GM21367 (cell line): ENCODE measurements around the gene OR2T5.
"Not testable (repeated sequence)": the region's sequence is repeated elsewhere in the genome, so short reads cannot be mapped to it uniquely, and the experiment has no call there.

ENCODE experiments used
- ATAC-seq: cut with Tn5 transposase; IDR thresholded peaks from one replicate; pipeline ENCODE4 v1.9.1; 2021; ENCODE audit not compliant: unreplicated experiment

Gene OR2T5, protein sequence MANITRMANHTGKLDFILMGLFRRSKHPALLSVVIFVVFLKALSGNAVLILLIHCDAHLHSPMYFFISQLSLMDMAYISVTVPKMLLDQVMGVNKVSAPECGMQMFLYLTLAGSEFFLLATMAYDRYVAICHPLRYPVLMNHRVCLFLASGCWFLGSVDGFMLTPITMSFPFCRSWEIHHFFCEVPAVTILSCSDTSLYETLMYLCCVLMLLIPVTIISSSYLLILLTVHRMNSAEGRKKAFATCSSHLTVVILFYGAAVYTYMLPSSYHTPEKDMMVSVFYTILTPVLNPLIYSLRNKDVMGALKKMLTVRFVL

DNA sequence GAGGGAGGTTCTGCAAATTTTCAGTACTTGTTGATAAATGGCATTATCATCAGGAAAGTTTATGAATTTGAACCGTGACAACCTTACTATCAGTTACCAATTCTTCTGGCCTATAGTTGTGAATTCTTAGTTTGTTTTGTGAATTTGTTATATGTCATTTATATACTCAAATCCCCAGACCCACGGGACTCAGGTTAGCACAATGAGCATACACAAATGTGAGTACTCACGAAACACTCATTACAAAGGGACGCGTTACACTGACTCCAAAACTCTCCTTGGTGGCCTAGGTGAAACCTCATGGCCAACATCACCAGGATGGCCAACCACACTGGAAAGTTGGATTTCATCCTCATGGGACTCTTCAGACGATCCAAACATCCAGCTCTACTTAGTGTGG is at the start of gene OR2T5:
TSS of gene OR2T5 (plus strand) at position 301 of the 400 bp plus-strand sequence. CDS start at position 301, 0 bp downstream.
- not testable (repeated sequence) for ATAC-seq

DNA sequence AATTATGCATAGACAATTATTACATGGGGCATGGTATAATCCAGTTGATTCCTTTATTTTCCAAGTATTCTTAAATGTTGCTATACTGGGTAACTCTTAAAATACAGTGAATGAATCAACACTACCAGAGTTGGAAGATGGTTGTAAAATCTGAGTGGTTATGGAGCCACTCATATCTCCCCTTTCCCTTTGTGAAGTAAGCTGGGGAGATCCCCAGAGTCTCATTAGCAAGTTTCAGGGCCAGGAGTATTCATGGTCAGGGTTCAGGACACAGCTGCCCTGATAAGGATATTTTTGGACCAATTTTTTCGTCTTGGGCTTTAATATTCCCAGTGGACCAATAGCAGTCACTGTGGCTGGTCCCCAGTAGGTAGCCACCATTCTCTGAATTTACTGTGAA is 49.7 kb upstream of the OR2T5 start:
- ATAC-seq: not testable (repeated sequence)

DNA sequence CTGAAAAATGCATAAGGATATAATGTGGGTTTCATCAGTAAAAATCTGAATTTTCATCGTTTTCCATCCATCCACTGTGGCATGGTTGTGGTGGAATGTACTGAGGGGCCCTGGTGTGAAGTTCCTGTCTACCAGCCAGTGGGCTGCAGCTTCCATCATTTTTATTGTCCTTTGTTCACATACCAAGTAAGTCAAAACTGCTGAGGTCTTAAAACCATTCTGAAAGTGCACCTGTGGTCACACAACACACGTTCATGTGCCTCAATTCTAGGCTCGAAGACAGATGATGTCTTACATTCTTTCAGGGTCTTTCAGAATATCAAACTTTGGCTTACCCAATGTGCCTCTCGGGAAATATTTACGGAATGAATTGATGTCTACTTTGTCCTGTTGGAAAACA is 49.1 kb upstream of the OR2T5 start:
- ATAC-seq: not testable (repeated sequence)

DNA sequence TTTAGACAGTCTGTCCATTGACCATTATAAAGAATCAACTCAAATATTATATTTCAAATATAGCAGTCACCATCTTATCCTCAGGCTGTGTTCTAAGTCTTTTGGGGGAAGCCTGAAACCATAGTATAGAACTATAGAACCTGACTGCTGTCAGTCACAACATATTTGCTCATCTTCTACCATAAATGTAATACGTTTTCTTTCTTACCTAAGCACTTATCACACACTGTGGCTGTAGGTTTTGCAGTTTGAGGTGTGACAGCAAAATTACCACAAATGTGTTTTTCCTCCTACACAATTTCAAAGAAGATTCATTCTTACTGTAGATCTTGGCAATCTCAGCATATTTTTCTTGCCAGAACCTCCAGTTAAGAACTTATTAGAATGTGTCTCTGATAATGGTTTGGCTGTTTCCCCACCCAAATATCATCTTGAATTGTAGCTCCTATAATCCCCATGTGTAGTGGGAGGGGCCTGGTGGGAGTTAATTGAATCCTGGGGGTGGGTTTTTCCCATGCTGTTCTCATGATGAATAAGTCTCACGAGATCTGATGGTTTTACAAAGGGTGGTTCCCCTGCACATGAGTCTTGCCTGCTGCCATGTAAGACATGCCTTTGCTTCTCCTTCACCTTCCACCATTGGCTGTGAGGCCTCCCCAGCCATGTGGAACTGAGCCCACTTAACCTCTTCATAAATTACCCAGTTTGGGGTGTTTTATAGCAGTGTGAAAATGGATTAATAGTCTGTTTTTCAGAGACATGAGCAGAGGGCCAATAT is 45.7 kb upstream of the OR2T5 start:
- not testable (repeated sequence) for ATAC-seq

DNA sequence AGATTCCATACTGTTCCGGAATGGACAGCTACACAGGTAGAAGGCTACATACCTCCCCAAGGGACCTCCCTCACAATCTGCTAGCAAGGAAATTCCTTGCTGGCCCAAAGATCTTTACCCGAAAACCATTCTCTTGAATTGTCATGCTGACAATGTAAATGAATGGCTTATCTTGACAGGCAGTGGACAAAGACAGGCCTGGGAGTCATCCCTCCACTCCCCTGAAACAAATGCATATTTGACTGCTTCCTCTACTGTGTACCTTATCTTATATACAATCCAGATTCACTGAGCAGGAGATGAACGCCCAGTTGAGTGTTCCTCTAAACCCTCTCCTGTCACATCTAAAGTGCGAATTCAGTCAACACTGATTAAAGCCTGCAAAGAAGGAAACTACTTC is 43.8 kb upstream of the OR2T5 start:
- not testable (repeated sequence) for ATAC-seq

DNA sequence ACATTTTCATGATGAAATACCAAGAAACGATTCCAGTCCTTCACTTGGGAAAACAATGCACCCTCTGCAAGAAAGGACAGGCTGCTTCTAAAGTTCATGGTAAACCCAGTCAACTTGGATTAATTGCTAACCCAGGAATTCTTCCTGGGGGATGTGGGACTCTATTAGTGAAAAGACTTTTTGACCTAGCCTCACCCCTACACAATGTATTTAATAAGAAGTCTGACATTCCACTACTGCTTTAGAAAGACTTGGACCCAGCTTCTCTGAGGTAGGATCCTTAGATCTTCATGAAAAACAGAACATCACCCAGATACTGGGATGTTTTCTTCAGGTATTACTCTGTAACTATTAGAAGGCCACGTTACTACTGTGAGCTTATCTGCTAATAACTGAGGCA is 43.0 kb upstream of the OR2T5 start, which contains the start of gene OR2T2:
TSS of gene OR2T2 (plus strand) at position 239 of the 400 bp plus-strand sequence. CDS start 7,161 bp downstream, outside the sequence.
- ATAC-seq: not testable (repeated sequence)

DNA sequence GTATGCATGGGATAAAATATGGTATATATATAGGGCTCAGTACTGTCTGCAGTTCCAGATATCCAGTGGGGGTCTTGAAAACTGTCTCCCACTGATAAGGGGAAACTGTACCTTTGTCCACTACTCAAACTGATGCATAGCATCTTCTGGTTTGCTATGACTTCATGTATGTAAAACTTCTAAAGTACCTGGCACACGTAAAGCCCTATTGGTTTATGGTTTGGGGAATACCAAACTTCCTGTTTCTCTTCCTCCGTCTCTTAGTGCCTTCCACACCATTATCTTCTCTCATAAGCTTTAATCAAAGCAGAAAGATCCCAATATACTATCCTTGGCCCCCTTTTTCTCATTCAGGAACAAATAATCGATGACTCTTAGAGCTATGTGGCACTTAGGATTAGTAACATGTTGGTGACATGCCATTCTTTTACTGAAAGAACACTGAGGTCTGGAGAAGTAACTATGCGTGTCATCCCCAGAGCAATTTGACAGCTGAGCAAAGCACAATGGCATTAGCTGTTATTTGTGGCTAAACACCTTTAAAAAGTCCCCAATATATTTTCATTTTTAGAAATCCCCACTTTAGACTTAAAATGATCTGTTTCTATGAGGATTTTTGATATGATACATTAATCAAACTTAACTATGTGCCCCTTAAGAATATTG is 39.8 kb upstream of the OR2T5 start:
- peak; percentile 48 for ATAC-seq

DNA sequence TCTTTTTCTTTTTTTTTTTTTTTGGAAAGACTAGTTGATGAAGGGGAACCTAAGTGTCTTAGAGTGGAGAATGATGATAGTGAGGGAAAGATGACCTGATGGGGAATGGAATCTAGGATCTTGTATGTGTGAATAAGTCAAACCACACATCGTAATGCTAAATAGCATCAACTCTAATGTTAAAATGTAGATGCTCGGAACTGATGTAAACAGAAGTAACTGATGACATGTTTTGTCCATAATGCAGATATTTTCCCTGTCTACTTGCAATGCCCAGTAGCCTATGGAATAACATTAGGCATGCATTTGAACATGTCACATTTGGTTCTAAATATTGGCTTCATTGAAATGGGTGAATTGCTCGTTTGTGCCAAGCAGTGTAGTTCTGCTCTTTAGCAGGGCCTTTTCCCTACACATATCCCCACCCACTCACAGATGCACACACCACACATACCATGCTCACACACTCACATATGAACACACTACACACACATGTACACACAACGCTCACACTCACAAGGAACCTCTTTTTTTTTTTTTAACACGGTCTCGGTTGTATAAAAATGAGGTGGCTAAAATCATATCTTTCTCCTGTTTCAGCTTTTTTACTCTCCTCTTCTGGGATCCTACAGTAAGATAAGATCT is 38.4 kb upstream of the OR2T5 start:
- not testable (repeated sequence) for ATAC-seq

DNA sequence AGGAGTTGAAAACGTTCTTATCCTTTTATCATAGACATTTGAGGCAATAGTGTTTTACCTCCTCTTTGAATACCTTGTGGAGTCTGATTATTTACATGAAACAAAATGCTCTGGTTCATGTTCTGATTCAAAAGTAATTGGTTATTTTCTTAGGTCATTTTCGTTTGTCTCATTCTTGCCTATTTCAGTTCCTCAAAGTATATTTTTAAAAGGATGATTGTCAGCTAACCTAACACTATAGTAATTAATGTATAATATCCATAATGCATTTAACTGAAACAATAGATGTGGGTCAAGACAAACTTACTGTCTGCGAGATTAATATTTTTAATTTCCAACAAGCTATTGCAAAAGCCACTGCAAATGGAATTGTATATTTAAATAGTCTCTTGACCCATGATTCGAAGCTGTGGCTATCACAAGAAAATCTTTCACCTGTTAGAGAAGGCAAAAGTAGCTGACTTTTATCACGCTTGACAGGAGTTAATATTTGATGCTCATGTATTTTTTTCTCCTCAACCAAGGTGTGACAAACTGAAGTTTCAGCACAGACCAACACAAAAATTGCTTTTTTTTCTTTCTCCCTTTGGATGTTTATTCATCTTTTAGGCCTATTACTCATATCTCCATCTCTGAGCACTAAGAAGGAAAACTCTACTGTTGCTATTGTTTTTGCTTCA is 37.8 kb upstream of the OR2T5 start:
- peak; percentile 57 for ATAC-seq

DNA sequence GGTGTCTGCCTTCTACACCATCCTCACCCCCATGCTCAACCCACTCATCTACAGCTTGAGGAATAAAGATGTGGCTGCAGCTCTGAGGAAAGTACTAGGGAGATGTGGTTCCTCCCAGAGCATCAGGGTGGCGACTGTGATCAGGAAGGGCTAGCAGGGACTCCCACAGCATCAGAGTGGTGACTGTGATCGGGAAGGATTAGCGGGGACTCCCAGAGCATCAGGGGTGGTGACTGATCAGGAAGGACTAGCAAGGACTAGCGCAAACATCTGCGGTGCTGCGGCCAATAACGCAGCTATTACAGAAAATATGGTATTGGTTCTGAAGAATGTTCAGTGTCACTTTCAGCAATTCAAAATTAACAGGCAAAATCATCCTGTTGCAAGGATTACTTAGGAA is 34.8 kb upstream of the OR2T5 start:
- ATAC-seq: not testable (repeated sequence)

DNA sequence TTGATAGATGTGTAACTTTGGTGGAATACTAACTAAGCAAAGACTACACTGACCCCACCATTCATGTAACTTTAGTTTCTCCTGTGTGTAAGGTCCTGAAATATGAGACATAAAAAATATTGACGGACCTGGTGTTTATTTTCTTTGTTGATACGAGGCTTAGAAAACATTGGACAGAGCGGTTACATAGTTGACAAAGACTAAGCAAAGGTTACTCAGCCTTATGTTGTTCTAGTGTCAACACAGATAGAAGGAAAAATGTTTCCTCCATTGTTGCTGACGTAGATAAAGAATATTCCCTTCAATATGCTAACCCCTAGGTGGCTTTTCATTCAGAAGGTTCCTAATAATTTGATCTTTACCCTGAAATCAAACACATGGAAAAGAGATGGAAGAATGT is 33.3 kb upstream of the OR2T5 start:
- not testable (repeated sequence) for ATAC-seq

DNA sequence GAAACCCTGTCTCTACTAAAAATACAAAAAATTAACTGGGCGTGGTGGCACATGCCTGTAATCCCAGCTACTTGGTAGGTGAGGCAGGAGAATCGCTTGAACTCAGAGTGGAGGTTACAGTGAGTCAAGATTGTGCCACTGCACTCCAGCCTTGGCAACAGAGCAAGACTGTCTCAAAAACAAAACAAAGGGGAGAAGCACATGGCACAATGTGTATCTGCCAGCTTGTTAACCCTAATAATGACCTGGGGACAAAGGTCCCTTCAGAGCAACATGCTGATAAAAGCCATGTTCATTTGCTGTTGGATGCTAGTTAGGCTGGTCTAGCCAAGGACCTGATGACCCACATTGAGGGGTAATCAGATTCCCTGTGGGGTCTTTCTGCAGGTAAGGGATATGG is 31.8 kb upstream of the OR2T5 start:
- not testable (repeated sequence) for ATAC-seq

DNA sequence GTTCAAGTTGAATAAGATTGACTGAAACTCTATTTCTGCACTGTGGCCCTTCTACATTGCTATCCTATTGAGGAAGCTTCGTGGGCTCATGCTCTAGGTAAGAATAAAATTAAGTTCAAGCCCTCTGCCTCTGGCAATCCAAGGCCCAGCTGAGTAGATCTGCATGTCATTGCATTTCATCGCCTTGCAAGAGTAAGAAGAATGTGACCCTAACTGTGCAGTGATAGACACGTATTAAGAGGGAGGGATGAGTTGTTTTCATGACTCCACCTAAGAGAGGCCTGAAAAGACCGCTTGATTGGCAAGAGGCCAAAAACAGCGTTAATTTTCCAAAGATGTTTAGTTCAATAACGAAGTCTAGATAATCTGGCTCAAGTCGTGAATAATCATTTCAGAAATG is 29.3 kb upstream of the OR2T5 start:
- not testable (repeated sequence) for ATAC-seq

DNA sequence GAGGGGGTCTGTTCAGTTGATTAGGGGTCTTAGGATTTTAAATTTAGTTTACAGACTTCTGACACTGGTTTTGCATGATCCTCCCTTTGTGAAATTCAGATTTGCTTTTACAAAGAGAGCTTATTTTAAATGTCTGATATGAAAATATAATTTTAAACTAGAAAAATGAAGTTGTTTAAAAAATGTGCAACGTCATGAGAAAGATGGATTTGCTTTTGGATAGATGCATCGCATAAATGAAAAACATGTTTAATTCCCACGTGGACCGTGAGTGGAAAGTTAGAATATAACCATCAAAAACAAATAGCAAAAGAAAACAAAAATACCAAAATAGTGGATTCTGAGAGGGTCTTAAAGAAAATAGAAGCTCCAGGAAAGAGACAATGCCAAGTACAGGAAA is 17.2 kb upstream of the OR2T5 start:
- no peak for ATAC-seq

DNA sequence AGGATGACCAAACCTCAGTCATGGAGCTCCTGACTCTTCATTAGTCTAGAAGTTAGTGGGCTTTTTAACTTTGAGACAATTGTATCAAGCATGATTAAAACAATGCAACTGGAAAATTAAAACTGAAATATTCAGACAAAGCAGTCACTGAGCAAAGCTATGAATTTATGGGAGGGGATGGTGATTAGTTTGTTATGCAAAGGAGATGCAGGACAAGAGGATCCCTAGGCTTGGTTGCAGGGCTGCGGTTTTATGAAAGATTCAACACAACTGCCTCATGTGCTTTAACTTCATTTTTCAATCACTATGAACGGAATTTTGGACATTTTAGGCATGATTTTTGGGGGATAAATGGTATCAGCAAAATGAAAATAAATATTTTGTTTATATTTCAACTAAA is 16.3 kb upstream of the OR2T5 start:
- not testable (repeated sequence) for ATAC-seq

DNA sequence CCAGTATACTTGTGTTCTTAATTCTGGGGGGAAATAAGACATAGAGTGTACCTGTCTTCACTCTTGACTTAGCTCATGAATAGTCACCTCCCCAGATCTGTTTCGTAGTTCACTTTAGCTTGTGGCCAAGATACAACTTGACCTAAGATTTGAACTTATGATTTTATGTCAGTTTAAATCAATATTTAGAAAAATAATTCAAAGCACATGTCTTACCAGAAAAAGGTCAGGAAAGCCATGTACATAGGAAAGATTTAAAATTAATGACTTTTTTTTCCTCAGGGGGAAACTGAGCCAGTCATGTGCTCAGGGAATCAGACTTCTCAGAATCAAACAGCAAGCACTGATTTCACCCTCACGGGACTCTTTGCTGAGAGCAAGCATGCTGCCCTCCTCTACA is 15.3 kb upstream of the OR2T5 start, which contains the start of gene OR2T3:
TSS of gene OR2T3 (plus strand) at position 301 of the 400 bp plus-strand sequence. CDS start at position 301, 0 bp downstream.
- not testable (repeated sequence) for ATAC-seq

DNA sequence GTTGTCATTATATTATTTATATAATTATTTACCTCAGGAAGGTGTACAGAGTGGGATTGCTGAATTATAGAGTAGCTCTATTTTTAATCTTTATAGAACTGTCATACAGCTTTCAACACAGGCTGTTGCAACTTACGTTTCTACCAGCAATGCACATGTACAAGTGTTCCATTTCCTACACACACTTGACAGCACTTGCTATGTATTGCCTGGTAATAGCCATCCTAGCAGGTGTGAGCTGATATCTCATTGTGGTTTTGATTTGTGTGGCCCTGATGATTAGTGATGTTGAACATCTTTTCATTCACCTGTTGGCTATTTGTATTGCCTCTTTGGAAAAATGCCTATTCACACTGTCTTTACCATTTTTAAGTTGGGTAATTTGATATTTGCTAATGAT is 12.7 kb upstream of the OR2T5 start:
- peak; percentile 95 for ATAC-seq

DNA sequence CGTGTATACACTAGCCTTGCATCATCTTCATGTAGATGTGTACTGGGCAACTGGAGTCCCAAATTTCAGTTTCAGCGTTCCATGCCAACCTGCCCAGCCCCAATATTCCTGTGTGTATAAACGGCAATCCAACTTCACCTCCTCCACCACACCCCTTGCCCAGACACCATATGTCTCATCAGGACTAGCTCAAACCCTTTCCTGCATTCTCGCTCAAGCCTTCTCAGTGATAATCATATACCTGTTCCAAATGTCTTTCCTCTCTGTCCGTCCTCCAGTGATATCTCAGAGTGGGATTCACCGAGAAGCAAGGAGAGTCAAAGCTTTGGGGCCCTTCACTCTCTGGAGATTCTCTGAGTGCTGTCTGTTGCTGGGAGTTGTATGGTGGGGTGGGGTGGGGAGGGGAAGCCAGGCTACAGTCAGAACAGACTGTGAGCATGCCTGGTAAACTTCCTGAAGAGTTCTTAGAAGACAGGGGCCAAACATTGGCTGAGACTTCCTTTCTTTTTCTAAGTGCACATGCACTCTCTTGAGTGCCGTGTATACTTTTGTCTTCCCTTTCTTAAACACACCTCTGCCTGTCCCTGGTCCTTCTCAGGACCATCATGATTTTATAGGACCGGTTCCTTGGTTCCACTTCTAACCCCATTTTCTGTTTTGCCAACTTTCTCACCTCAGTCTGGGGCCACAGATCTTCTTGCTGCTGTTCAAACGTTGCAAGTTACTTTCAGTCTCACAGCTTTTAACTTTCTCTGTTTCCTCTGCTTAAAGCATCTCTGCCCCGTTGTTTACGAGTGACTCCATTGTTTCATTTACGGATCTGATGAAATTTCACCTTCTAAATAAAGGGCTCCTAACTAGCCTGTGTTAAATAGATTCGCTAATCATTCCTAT is 6.5 kb upstream of the OR2T5 start:
- ATAC-seq: peak; percentile 95

DNA sequence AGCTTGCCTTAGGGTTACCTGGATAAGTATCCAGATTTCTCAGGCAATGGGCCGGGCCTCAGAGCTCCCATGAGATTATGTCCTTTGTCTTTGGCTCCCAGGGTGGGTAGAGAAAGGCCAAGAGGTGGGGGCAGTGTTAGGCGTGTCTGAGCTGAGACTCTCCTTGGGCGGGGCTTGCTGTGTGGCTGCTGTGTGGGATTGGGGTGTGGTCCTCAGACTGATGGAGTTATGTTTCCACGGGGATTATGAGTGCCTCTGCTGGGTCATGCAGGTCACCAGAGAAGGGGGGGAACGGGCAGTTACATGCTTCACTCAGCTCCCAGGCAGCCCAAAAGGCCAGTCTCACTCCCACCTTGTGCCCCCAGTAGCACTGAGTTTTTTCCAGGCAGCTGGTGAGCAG is 8.3 kb downstream of the OR2T5 start:
- not testable (repeated sequence) for ATAC-seq
